ENCODE data around the gene SLC17A6.

SLC17A6 gene

GRCh38 chr11:22389526-22390282 is 51.5 kb downstream of the SLC17A6 start:
- no peak for DNase-seq

GRCh38 chr11:22390283-22390655 is 52.1 kb downstream of the SLC17A6 start:
- no peak for DNase-seq

GRCh38 chr11:22392561-22392960 is 54.4 kb downstream of the SLC17A6 start:
- no peak for DNase-seq

GRCh38 chr11:22405377-22405776 is 67.2 kb downstream of the SLC17A6 start:
- no peak for DNase-seq

- no peak for DNase-seq
Measured at GRCh38 chr11:22407267-22407666, 69.1 kb downstream of the SLC17A6 start.

GRCh38 chr11:22407921-22408320 is 69.7 kb downstream of the SLC17A6 start:
- DNase-seq: no peak

GRCh38 chr11:22415476-22415875 is 77.3 kb downstream of the SLC17A6 start:
- no peak for DNase-seq

DNA sequence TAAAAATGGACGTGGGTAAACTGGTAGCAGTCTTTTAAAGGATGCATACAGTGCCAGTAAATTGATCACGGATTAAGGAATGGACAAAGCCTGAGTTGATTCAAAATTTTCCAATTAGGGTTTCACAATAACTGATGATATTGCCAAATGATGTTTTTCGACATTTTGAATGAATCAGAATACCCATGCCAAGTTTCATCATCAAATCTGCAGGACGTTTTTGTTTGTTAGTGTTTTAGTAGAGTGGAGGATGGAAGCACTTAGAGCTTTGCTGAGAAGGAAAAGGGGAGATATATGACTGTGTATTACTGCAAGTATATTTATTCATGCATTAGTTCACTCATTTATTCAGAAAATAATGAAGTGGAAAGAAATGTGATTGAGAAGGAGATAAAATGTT is 78.3 kb downstream of the SLC17A6 start:
- DNase-seq: no peak

DNA sequence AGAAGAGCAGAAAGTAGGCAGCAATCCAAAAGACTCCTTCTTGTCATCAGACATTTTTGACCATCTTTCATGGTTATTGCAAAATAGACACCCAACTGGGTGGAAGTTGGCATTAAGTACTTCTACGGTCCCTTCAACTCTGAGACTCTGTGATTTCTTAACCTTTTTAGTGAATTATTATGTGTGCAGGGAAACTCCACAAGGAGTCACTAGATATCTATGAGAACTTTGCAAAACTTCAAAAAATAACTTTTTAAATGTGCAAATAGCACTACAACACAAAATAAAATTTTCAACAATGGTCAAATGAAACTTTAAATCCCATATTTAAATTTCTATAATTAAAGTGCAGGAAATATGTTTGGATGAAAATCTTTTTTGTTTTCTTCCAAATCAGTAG is 88.7 kb downstream of the SLC17A6 start:
- DNase-seq: no peak

Measured in C1 segment of cervical spinal cord (tissue), 14 donors.